SK-N-MC (cell line): ENCODE data around the gene SLC34A2.

Experiments
- DNase-seq: peaks from one replicate; pipeline ENCODE4 v3.0.0-alpha.2; 2011; ENCODE audit warnings: low read depth, low spot score
- H3K27ac ChIP-seq: fragments of 200-600 bp; sonication (generic); 2 replicates; pipeline ENCODE4 v1.5.1; 2016; ENCODE audit warnings: mixed run types
- H3K36me3 ChIP-seq: fragments of 200-600 bp; sonication (generic); 2 replicates; pipeline ENCODE4 v1.6.1; 2017; ENCODE audit warnings: antibody characterized with exemption, low read length, mixed read lengths; ENCODE audit not compliant: insufficient read depth
- H3K4me3 ChIP-seq: fragments of 200-600 bp; sonication (generic); 2 replicates; pipeline ENCODE4 v1.5.1; 2016
- H3K9ac ChIP-seq: fragments of 200-600 bp; sonication (generic); 2 replicates; pipeline ENCODE4 v1.8.0; 2017; ENCODE audit warnings: mixed run types, mixed read lengths; ENCODE audit not compliant: insufficient read length
- H3K9me3 ChIP-seq: fragments of 200-600 bp; sonication (generic); 2 replicates; pipeline ENCODE4 v1.6.1; 2017; ENCODE audit warnings: low read depth, mild to moderate bottlenecking, antibody characterized with exemption, low read length, moderate library complexity, mixed read lengths
- EZH2 ChIP-seq: fragments of 200-600 bp; sonication (generic); IDR thresholded peaks from one replicate; pipeline ENCODE4 v1.6.1; 2017; ENCODE audit warnings: antibody characterized with exemption
- FOXP2 ChIP-seq: optimal IDR thresholded peaks from 2 replicates; pipeline ENCODE3; 2011; ENCODE audit warnings: mild to moderate bottlenecking, moderate library complexity; ENCODE audit not compliant: insufficient read depth; ENCODE audit errors: extremely low read length, control extremely low read depth
- POLR2AphosphoS5 ChIP-seq: IDR thresholded peaks from 2 replicates; pipeline ENCODE4 v1.6.1; 2012; ENCODE audit warnings: mild to moderate bottlenecking, low read depth, low read length, borderline replicate concordance

SLC34A2 gene

GRCh38 chr4:25672756-25673155, 17.1 kb downstream of the SLC34A2 start:
- no peaks in the 10 kb centered on the region for H3K9me3 ChIP-seq
- H3K9ac ChIP-seq = no peak overlapping the region
- H3K36me3 ChIP-seq = no peaks in the 10 kb centered on the region
- DNase-seq = no peak
- no peak for TF ChIP-seq POLR2AphosphoS5
- TF ChIP-seq FOXP2 = no peak
- H3K27ac ChIP-seq = no peak overlapping the region
- no peak overlapping the region for H3K4me3 ChIP-seq

GRCh38 chr4:25674386-25674785, 18.7 kb downstream of the SLC34A2 start:
- TF ChIP-seq POLR2AphosphoS5 = no peak
- no peak for TF ChIP-seq FOXP2
- TF ChIP-seq EZH2 = no peak
- no peak for DNase-seq
- Histone ChIP-seq H3K9me3 (no peaks in the 10 kb centered on the region), H3K36me3 (no peaks in the 10 kb centered on the region), H3K9ac (no peak overlapping the region), H3K27ac (no peak overlapping the region), H3K4me3 (no peak overlapping the region)

- TF ChIP-seq FOXP2 (no peak), EZH2 (no peak), POLR2AphosphoS5 (no peak)
- Histone ChIP-seq H3K9me3 (no peaks in the 10 kb centered on the region), H3K9ac (no peak overlapping the region), H3K27ac (no peak overlapping the region), H3K4me3 (no peak overlapping the region), H3K36me3 (no peaks in the 10 kb centered on the region)
- no peak for DNase-seq
Observed at GRCh38 chr4:25676221-25676620, 20.6 kb downstream of the SLC34A2 start.

- no peak overlapping the region for H3K9ac ChIP-seq
- H3K9me3 ChIP-seq = no peaks in the 10 kb centered on the region
- no peak overlapping the region for H3K4me3 ChIP-seq
- DNase-seq = no peak
- no peak overlapping the region for H3K27ac ChIP-seq
- no peak for TF ChIP-seq EZH2
- TF ChIP-seq FOXP2 = no peak
- TF ChIP-seq POLR2AphosphoS5 = no peak
- no peaks in the 10 kb centered on the region for H3K36me3 ChIP-seq
Observed at GRCh38 chr4:25677157-25677556, 21.5 kb downstream of the SLC34A2 start.

- no peak overlapping the region for H3K9ac ChIP-seq
- no peaks in the 10 kb centered on the region for H3K9me3 ChIP-seq
- no peak overlapping the region for H3K4me3 ChIP-seq
- H3K27ac ChIP-seq = no peak overlapping the region
- no peaks in the 10 kb centered on the region for H3K36me3 ChIP-seq
- no peak for TF ChIP-seq FOXP2
- TF ChIP-seq POLR2AphosphoS5 = no peak
- TF ChIP-seq EZH2 = no peak
- DNase-seq = no peak
Observed at GRCh38 chr4:25677943-25678342, 22.3 kb downstream of the SLC34A2 start.

- no peaks in the 10 kb centered on the region for H3K36me3 ChIP-seq
- DNase-seq = no peak
- no peak overlapping the region for H3K9ac ChIP-seq
- H3K4me3 ChIP-seq = no peak overlapping the region
- no peaks in the 10 kb centered on the region for H3K9me3 ChIP-seq
- TF ChIP-seq POLR2AphosphoS5 = no peak
- no peak for TF ChIP-seq EZH2
- TF ChIP-seq FOXP2 = no peak
- no peak overlapping the region for H3K27ac ChIP-seq
Observed at GRCh38 chr4:25687773-25688172, 32.1 kb downstream of the SLC34A2 start.

GRCh38 chr4:25694466-25694865, 38.8 kb downstream of the SLC34A2 start:
- Histone ChIP-seq H3K36me3 (no peaks in the 10 kb centered on the region), H3K27ac (no peak overlapping the region), H3K9ac (no peak overlapping the region), H3K9me3 (no peaks in the 10 kb centered on the region), H3K4me3 (no peak overlapping the region)
- DNase-seq = no peak
- no peak for TF ChIP-seq EZH2
- TF ChIP-seq FOXP2 = no peak
- TF ChIP-seq POLR2AphosphoS5 = no peak

GRCh38 chr4:25696409-25696808, 40.8 kb downstream of the SLC34A2 start:
- Histone ChIP-seq H3K36me3 (no peaks in the 10 kb centered on the region), H3K27ac (no peak overlapping the region), H3K9ac (no peak overlapping the region), H3K9me3 (no peaks in the 10 kb centered on the region), H3K4me3 (no peak overlapping the region)
- DNase-seq = no peak
- TF ChIP-seq FOXP2 (no peak), POLR2AphosphoS5 (no peak), EZH2 (no peak)

- DNase-seq = no peak
- no peaks in the 10 kb centered on the region for H3K9me3 ChIP-seq
- no peak overlapping the region for H3K4me3 ChIP-seq
- H3K27ac ChIP-seq = no peak overlapping the region
- no peaks in the 10 kb centered on the region for H3K36me3 ChIP-seq
- no peak for TF ChIP-seq POLR2AphosphoS5
- no peak for TF ChIP-seq FOXP2
- no peak for TF ChIP-seq EZH2
- no peak overlapping the region for H3K9ac ChIP-seq
Observed at GRCh38 chr4:25697516-25697915, 41.9 kb downstream of the SLC34A2 start.

GRCh38 chr4:25700661-25701060, 45.0 kb downstream of the SLC34A2 start:
- no peak for DNase-seq
- Histone ChIP-seq H3K36me3 (no peaks in the 10 kb centered on the region), H3K27ac (no peak overlapping the region), H3K9me3 (no peaks in the 10 kb centered on the region), H3K9ac (no peak overlapping the region), H3K4me3 (no peak overlapping the region)
- TF ChIP-seq POLR2AphosphoS5 (no peak), FOXP2 (no peak), EZH2 (no peak)
